Breast epithelium (tissue), 4 donors: Measurements from ENCODE around the gene QDPR. TPM values are rescaled to one million over a fixed set of nuclear protein-coding genes. Genes with fewer than 3 reads are reported as not detected.

Experiments
- DNase-seq, 2 donors: peaks; one replicate each; pipeline ENCODE4 v3.0.0-alpha.2; 2019; ENCODE audit warnings: low spot score in 2 of 2
- H3K27ac ChIP-seq, 2 donors: fragments of 200-600 bp; sonication (generic) in 1 of 2; one replicate each; pipeline ENCODE4 v1.5.1; 2016 to 2019; ENCODE audit warnings: mild to moderate bottlenecking in 1 of 2
- H3K27me3 ChIP-seq, 2 donors: fragments of 200-600 bp; sonication (generic) in 1 of 2; one replicate each; pipeline versions ENCODE4 v1.5.1 to v1.6.0; 2017 to 2019; ENCODE audit warnings: control low read depth in 1 of 2, mild to moderate bottlenecking in 1 of 2
- H3K36me3 ChIP-seq: fragments of 200-600 bp; one replicate; pipeline ENCODE4 v1.5.1; 2019
- H3K4me1 ChIP-seq, 2 donors: fragments of 200-600 bp; sonication (generic); one replicate each; pipeline ENCODE4 v1.5.1; 2016 to 2019; ENCODE audit warnings: control low read depth in 1 of 2
- H3K4me3 ChIP-seq, 3 donors: fragments of 200-600 bp; sonication (generic); 1 replicate in 2 of 3; 2 replicates in 1 of 3; pipeline ENCODE4 v1.5.1; 2016 to 2019; ENCODE audit warnings: mild to moderate bottlenecking in 3 of 3, moderate library complexity in 2 of 3
- H3K9me3 ChIP-seq, 2 donors: fragments of 200-600 bp; sonication (generic) in 1 of 2; one replicate each; pipeline ENCODE4 v1.5.1; 2016 to 2019; ENCODE audit warnings: control low read depth in 1 of 2
- POLR2A ChIP-seq: fragments of 450-650 bp; IDR thresholded peaks from one replicate; pipeline ENCODE4 v1.6.1; 2016; ENCODE audit warnings: antibody characterized with exemption, mild to moderate bottlenecking, moderate library complexity
- POLR2AphosphoS5 ChIP-seq, 3 donors: sonication (generic); formaldehyde crosslinking; IDR thresholded peaks; one replicate each; pipeline ENCODE4 v1.6.1; 2017; ENCODE audit warnings: antibody characterized with exemption in 3 of 3
- intact Hi-C: fragments of 100-400 bp; cut with DNase I; formaldehyde crosslinking; loops from one replicate; pipeline ENCODE4 v1.15.1; 2023; ENCODE audit warnings: low total_unique reads
- total RNA-seq, 3 donors: library from RNA; depleted of rRNA; stranded (reverse); fragments of >200 nt; gene quantifications; one replicate each; pipeline ENCODE4 v1.1.0, GENCODE V29; 2016
- TF ChIP-seq, protein P1 (sequence below), 3 donors: fragments of 450-650 bp; IDR thresholded peaks; one replicate each; pipeline ENCODE4 v1.5.1; 2016 to 2017; ENCODE audit warnings: antibody characterized with exemption in 3 of 3, mild to moderate bottlenecking in 3 of 3, moderate library complexity in 3 of 3

Gene QDPR
- total RNA-seq, 3 donors from 2014 or later = 15.1 to 27.4 (median 18.9) TPM

DNA sequence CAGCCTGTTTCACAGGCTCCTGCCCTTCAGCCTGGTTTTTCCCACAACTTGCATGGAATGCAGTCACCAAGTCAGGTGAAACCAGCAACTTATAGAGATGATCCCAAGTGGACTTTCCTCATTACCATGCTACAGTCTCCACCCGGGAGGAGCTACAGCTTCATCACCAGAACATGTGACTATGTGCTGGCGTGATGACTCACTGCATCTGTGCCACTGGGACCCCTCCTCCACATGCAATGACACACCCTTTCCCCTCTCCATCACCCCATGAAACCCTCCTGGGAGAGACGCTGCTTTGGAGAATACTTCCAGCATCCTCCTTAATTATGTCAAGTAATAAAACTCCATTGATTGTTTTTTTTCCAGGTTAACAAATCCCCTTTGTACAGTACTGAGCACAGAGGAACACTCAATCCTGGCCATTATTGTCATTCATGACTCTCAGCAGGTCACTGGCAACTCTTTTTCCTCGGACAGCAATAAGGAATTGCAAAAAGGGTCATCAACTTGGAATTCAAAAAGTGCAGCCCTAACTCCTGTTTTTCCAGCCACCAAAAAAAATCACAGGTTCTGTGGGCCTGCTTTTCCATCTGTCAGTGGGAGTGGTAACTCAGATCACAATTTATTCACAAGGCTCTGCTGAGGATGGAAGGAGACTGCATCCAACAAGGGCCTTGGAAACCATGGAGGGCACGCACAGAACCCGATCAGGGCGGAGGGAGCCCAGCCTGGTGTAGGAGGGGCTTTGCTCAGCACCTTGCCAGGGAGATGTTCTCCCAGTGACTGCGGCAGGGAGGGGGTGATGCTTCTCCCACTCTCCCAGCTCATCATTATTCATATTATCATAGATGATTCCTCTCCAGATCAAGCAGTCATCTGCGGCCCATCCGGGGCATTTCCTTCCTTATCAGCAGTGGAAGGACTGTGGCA is 17.4 kb downstream of the QDPR start:
- no peak overlapping the region for H3K4me3 ChIP-seq
- H3K27ac ChIP-seq = no peak overlapping the region
- no peaks in the 10 kb centered on the region for H3K9me3 ChIP-seq
- intact Hi-C loops = no loop called here
- no peaks in the 10 kb centered on the region for H3K27me3 ChIP-seq
- TF ChIP-seq POLR2A (no peak), POLR2AphosphoS5 (IDR thresholded peaks at IDR 0.05) (no peak)
- TF ChIP-seq, protein P1, sequence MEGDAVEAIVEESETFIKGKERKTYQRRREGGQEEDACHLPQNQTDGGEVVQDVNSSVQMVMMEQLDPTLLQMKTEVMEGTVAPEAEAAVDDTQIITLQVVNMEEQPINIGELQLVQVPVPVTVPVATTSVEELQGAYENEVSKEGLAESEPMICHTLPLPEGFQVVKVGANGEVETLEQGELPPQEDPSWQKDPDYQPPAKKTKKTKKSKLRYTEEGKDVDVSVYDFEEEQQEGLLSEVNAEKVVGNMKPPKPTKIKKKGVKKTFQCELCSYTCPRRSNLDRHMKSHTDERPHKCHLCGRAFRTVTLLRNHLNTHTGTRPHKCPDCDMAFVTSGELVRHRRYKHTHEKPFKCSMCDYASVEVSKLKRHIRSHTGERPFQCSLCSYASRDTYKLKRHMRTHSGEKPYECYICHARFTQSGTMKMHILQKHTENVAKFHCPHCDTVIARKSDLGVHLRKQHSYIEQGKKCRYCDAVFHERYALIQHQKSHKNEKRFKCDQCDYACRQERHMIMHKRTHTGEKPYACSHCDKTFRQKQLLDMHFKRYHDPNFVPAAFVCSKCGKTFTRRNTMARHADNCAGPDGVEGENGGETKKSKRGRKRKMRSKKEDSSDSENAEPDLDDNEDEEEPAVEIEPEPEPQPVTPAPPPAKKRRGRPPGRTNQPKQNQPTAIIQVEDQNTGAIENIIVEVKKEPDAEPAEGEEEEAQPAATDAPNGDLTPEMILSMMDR (IDR thresholded peaks at IDR 0.05) = no peak
- H3K36me3 ChIP-seq = peaks cover 3% of the 10 kb centered on the region
- H3K4me1 ChIP-seq = no peaks in the 10 kb centered on the region
- DNase-seq = no peak

DNA sequence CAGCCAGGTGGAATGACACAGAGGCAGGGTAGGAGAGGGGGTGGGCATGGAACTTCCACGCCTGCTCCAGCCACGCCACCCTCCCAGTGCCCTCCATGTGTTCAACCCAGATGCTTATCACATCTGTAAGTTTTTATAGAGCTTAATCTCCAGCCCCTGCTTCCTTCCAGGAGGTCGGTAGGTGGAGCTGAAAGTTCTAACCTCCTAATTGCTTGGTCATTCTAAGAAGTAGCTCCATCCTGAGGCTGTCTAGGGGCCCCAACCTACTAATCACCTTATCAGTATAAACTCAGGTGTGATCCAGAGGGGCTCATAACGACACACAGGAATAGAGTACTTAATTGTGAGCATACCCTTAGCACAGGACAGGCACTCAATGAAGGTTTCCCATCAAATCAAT is 18.3 kb downstream of the QDPR start:
- TF ChIP-seq POLR2A = no peak
- TF ChIP-seq, protein P1 (IDR thresholded peaks at IDR 0.05) = no peak
- no peak for TF ChIP-seq POLR2AphosphoS5 (IDR thresholded peaks at IDR 0.05)
- Histone ChIP-seq H3K36me3 (peaks cover 3% of the 10 kb centered on the region), H3K27ac (no peak overlapping the region), H3K4me1 (no peaks in the 10 kb centered on the region), H3K9me3 (no peaks in the 10 kb centered on the region), H3K27me3 (no peaks in the 10 kb centered on the region), H3K4me3 (no peak overlapping the region)
- intact Hi-C loops = no loop called here
- no peak for DNase-seq

DNA sequence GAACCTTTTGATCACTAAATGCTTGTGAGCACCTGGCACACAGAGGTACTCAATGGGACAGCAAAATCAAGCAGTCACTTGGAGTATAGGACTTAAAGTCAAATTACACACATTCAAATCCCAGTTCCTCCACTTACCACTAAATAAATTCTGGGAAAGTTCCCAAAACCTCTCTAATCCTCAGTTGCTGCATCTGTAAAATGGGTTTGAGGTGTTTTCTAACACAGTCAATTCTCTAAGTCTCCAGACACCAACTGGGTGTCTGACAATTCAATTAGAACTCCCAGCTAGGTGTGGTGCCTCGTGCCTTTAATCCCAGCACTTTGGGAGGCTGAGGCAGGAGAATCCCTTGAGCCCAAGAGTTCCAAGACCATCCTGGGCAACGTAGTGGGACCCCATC is 19.0 kb downstream of the QDPR start:
- TF ChIP-seq POLR2AphosphoS5 (IDR thresholded peaks at IDR 0.05) = no peak
- TF ChIP-seq POLR2A = no peak
- TF ChIP-seq, protein P1 (IDR thresholded peaks at IDR 0.05) = no peak
- Histone ChIP-seq H3K4me3 (no peak overlapping the region), H3K9me3 (no peaks in the 10 kb centered on the region), H3K27ac (no peak overlapping the region), H3K36me3 (peaks cover 3% of the 10 kb centered on the region), H3K27me3 (no peaks in the 10 kb centered on the region), H3K4me1 (no peaks in the 10 kb centered on the region)
- intact Hi-C loops = no loop called here
- DNase-seq = no peak

DNA sequence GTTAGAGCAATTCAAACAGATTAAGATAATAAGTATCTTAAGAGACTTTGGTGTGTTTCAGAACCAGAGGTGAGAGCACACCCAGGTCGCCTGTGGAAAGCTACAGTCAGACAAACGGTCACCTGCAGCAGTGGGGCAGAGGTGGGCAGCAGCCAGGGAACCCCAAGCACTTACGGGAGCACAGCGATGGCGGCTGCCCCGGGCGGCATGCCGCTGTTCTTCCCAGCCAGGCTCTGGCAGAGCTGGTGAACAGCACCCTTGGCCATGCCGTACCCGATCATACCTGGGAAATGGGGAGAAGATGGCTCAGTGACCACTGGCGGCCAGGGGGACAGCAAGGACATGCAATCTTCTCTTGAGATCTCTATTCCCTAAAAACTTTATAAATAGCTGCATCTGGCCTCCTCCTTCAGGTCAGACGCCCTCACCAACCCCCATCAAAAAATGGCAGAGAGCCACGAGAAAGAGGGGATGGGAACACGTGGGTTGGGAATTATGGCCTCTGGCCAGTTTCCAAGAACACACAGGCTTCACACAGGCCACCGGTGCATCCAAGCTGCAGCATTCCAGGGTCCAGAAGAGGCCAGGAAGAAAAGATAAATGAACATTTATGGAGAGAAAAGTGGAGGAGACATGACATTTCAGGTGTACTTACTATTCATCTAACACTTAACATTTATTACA is 19.7 kb downstream of the QDPR start:
- intact Hi-C loops = no loop called here
- no peak overlapping the region for H3K27ac ChIP-seq
- H3K4me3 ChIP-seq = no peak overlapping the region
- no peaks in the 10 kb centered on the region for H3K27me3 ChIP-seq
- H3K9me3 ChIP-seq = no peaks in the 10 kb centered on the region
- TF ChIP-seq POLR2A (no peak), POLR2AphosphoS5 (IDR thresholded peaks at IDR 0.05) (no peak)
- TF ChIP-seq, protein P1 (IDR thresholded peaks at IDR 0.05) = no peak
- DNase-seq = no peak
- H3K4me1 ChIP-seq = no peaks in the 10 kb centered on the region
- H3K36me3 ChIP-seq = no peaks in the 10 kb centered on the region

DNA sequence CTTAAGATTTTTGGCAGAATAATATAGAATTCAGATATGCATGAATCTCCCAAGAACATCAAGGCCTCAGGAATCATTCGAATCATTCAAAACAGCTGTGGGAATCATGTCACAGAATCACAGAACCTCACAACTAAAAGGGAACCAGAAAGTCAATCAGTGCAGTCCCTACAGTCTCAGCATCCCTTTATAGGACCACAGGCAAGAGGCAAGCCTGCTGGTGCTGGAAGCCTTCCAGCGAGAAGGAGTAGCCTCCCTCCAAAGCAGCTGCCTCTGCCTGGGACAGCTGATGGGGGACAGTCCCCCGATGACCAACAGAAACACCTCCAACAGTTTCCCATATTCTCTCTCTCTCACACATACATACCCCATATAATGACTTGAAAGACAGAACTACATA is 20.7 kb downstream of the QDPR start:
- no peaks in the 10 kb centered on the region for H3K36me3 ChIP-seq
- H3K4me3 ChIP-seq = no peak overlapping the region
- intact Hi-C loops = no loop called here
- TF ChIP-seq, protein P1 (IDR thresholded peaks at IDR 0.05) = no peak
- no peak for TF ChIP-seq POLR2A
- no peaks in the 10 kb centered on the region for H3K9me3 ChIP-seq
- no peak for DNase-seq
- H3K27me3 ChIP-seq = no peaks in the 10 kb centered on the region
- H3K4me1 ChIP-seq = no peaks in the 10 kb centered on the region
- H3K27ac ChIP-seq = no peak overlapping the region
